Left lobe of liver (tissue), 2 donors: Measurements from ENCODE around the gene OPN1SW. TPM values are rescaled to one million over a fixed set of nuclear protein-coding genes. Genes with fewer than 3 reads are reported as not detected.

Experiments
- ATAC-seq: fragments of 200-7000 bp; cut with Tn5 transposase; one replicate; pipeline ENCODE4 v1.9.1; 2020; ENCODE audit warnings: mild to moderate bottlenecking, moderate library complexity
- DNase-seq: peaks from one replicate; pipeline ENCODE4 v3.0.0-alpha.2; 2020; ENCODE audit warnings: low spot score
- total RNA-seq: library from RNA; stranded (reverse); gene quantifications from one replicate; pipeline ENCODE4 v1.2.1, GENCODE V29; 2021
- donor health status: DM: no; HTN: no; CAD: no; lungs with moderate emphysema.
- donor health status: DM: no; HTN: yes; CAD: no.

Gene OPN1SW
- total RNA-seq, 1 donor from 2014 or later: not detected

GRCh38 chr7:128735436-128735835 lies 40.2 kb downstream of the OPN1SW start:
- ATAC-seq: no peak
- DNase-seq: no peak

DNA sequence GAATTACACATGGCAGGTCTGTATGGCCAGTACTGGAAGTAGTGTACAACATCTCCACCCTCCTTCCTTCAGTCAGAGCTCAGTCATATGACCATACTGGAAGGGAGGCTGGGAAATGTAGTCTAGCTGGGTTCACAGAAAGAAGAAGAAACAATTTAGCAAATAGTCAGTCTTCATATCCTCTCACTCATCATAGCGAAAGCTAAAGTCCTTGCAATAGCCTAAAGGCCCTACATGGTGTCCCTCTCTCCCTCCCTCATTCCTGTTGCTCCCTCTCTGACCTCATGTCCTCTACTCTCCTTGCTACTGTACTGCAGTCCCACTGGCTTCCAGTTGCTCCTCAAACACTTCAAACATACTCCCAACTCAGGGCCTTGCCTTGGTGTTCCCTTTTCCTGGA lies 40.7 kb downstream of the OPN1SW start:
- no peak for ATAC-seq

DNA sequence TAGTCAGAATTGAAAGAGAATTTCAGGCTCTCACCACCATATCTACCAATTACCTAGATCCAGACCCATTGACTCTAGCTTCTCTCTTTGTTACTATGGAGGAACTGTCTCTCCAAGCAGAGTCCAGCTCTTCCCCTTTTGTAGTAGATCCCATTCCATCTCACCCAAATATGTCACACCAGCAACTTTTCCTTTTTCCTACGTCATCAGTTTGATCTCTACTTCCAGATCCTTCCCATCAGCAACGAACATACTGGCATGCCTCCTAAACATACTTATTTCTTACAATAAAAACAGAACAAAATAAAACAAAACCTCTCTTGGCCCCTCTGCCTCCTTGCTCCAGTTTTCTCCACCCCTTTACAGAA lies 42.3 kb downstream of the OPN1SW start:
- no peak for DNase-seq
- no peak for ATAC-seq

More for the DNA sequence above, 40.7 kb downstream of the OPN1SW start:
- no peak for DNase-seq

DNA sequence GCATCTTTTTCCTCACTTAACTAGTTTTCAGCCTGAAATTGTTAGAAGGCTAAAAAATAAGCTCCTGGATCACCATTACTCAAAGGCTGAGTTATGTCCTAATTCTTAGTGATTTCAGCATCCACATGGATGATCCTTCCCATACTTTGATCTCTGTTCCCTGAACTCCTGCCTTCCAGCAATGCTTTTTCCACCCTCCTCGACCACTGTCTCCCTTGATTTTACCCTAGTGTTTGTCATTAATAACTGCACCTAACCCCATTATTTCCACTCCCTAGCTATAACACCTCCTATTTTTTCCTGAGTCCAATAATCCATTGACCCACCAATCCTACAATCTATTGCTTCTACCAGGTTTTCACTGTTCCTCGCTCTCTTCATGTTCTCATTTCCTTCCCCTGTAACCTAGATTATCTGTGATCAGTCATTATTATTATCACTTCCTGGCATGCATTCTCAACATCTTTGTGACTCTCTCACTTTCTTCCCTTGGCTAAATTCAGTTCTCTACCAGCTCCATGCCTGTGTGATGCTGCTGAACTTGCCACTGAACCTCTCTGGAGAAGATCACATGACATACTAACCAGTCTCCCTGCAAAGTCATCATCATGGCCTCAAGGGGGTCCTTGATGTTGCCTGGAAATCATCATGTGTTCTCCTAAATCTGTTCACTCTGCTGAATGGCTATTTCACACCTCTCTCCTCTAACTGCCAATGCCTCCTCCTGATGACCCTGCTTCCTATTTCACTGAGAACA lies 42.9 kb downstream of the OPN1SW start:
- DNase-seq (no peak), ATAC-seq (no peak)

GRCh38 chr7:128731184-128731583 lies 44.4 kb downstream of the OPN1SW start:
- ATAC-seq (no peak), DNase-seq (no peak)

DNA sequence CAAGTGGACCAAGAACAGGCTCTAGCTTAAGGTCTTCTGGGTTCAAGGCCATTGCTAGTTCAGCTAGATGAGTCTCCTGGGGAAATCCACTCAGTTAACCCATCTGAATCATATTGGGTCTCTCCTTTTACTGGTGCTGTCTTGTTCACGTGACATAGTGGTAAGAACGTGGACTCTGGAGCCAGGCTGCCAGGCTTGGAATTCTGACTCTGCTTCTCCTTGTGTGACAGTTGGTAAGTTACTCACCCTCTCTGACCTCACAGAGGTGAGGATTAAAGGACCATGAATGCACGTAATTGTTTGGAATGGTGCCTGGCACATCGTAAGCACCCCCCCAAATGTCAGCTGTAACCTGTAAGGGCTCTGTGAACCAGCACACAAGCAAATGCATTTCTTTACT lies 46.1 kb downstream of the OPN1SW start:
- ATAC-seq: no peak
- DNase-seq: no peak

DNA sequence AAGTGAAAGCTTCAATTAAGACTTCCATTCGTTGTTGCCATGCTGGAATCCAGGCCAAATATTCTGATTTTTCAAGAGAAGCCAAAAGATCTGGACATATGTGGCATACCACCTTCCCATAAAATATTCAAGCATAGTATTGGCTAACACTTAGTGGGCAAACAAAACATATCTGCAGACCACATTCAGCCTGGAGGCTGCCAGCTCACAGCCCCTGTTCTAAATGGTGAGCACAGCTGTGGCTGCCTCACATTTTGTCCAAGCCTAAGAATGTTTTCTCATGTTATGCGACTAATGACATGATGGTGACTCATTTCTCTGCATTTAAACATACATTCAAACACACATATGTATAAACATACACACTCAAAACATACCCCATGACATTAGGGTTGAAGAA lies 47.0 kb downstream of the OPN1SW start:
- no peak for DNase-seq
- no peak for ATAC-seq

DNA sequence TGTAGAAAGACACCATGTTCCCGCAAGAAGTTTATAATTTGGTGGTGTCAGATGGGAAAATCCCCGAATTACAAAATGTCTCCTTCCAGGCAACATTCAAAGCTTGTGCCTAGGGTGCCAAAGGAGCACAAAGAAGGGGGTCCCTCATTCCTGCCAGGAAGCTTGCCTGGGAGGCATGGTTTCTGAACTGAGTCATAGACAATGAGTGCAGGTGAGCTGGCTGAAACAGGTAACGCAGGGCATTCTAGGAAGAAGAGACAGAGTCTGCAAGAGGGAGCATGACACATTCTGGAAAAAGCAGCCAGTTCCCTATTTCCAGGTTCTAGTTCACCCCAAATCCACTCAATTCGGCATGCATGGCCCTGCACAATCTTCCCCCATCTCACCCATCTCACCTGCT lies 48.4 kb downstream of the OPN1SW start:
- ATAC-seq: no peak
- DNase-seq: no peak

DNA sequence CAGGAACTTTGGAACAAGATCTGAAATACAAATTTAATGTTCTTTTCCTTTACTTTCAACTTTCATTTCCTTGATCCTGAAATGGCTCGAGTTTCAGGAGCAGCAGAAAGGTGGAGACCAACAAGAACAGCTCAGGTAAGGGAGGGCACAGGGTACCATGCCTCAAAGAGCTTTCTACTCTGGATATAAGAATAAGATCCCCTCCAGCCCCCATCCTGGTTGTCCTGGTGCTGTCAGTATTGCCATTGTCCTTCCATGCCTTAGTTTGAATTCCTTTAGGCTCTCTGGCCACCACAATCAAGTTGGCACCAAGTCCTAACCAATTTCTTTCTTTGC lies 48.9 kb downstream of the OPN1SW start:
- DNase-seq (no peak), ATAC-seq (no peak)

GRCh38 chr7:128726059-128726736 lies 49.4 kb downstream of the OPN1SW start:
- ATAC-seq: no peak
- DNase-seq: no peak

GRCh38 chr7:128725531-128725930 lies 50.1 kb downstream of the OPN1SW start:
- ATAC-seq: no peak
- no peak for DNase-seq

DNA sequence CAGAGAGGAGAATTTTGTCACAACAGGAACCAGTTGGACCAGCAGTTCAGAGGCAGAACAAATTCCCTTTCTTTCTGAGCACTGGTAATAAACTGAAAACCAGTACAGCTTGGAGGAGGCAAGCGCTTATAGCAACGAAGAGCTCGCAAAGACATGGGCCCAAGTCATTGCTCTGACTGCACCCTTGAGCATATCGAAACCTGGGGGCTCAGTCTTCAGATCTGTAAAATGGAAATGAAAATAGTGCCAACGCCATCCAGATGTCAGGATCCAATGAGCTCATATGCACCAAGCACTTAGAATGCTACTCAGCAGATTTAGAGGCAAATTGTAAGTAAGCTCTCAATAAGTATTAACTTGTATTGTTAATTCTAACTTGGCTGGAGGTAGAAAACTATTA lies 50.9 kb downstream of the OPN1SW start:
- ATAC-seq: no peak
- DNase-seq: no peak

Other genes starting within 250 kb of the OPN1SW start
- 0.38 TPM for gene GARIN1A, start 103.5 kb downstream of the OPN1SW start, total RNA-seq
- 27.5 TPM for gene CALU, start 36.4 kb downstream of the OPN1SW start, total RNA-seq
- 0.40 TPM for gene CCDC136, start 16.2 kb upstream of the OPN1SW start, total RNA-seq
- gene FLNC, start 54.6 kb upstream of the OPN1SW start, total RNA-seq: 0.55 TPM
- gene ATP6V1F, start 87.1 kb upstream of the OPN1SW start, total RNA-seq: 28.2 TPM
- gene KCP, start 134.9 kb upstream of the OPN1SW start, total RNA-seq: 0.15 TPM
- 5.0 TPM for gene IRF5, start 162.1 kb upstream of the OPN1SW start, total RNA-seq